H1 (cell line): ENCODE results near the gene RNF41. TPM values are rescaled to one million over a fixed set of nuclear protein-coding genes. Genes with fewer than 3 reads are reported as not detected.
A peak's percentile ranks its signal among the peaks of the same experiment; 100 is the strongest.

Experiments used
- CTCF ChIA-PET: fragments of 300-600 bp; sonication (Branson Sonifier 250); formaldehyde crosslinking; loops from one replicate; lab custom pipeline; 2021; ENCODE audit not compliant: partially characterized antibody; lab: Charles Lee
- POLR2A ChIA-PET: fragments of 300-600 bp; sonication (Branson Sonifier 250); formaldehyde crosslinking; loops from one replicate; lab custom pipeline; 2021; ENCODE audit warnings: inconsistent platforms; ENCODE audit not compliant: partially characterized antibody; lab: Charles Lee
- DNase-seq, 2 experiments: peaks; one replicate each; pipeline versions ENCODE4 v3.0.0 to v3.0.0-alpha.2; 2010 to 2022; ENCODE audit warnings: low spot score in 2 of 2, low read depth in 1 of 2, mixed read lengths in 1 of 2
- FAIRE-seq: peaks from 2 replicates; lab custom pipeline; 2011; peaks lifted over from hg19 to GRCh38; lab: Jason Lieb, UNC
- H2AFZ ChIP-seq: 2 replicates; pipeline ENCODE4 v1.8.1; 2012; ENCODE audit warnings: low read length, inconsistent platforms
- H2AK5ac ChIP-seq: 2 replicates; pipeline ENCODE4 v1.6.1; 2013; ENCODE audit warnings: low read depth, low read length
- H2BK120ac ChIP-seq: replicated peaks from 2 replicates; pipeline ENCODE3; 2013; ENCODE audit warnings: low read depth, low read length, inconsistent platforms
- H2BK12ac ChIP-seq: 2 replicates; pipeline ENCODE4 v1.6.1; 2013; ENCODE audit warnings: low read depth, low read length
- H2BK15ac ChIP-seq: 2 replicates; pipeline ENCODE4 v1.6.1; 2013; ENCODE audit warnings: low read length
- H2BK20ac ChIP-seq: 2 replicates; pipeline ENCODE4 v1.6.1; 2013; ENCODE audit warnings: low read length
- H2BK5ac ChIP-seq: 2 replicates; pipeline ENCODE4 v1.6.1; 2013; ENCODE audit warnings: low read depth, low read length
- H3K14ac ChIP-seq: 2 replicates; pipeline ENCODE4 v1.6.1; 2013; ENCODE audit warnings: inconsistent platforms; ENCODE audit not compliant: insufficient read length
- H3K18ac ChIP-seq: 2 replicates; pipeline ENCODE4 v1.6.1; 2013; ENCODE audit warnings: low read length; ENCODE audit errors: extremely low read depth
- H3K23ac ChIP-seq: 2 replicates; pipeline ENCODE4 v1.6.1; 2013; ENCODE audit warnings: inconsistent platforms; ENCODE audit not compliant: insufficient read length
- H3K23me2 ChIP-seq: 2 replicates; pipeline ENCODE4 v1.6.1; 2013; ENCODE audit warnings: low read depth, low read length
- H3K27ac ChIP-seq: 2 replicates; pipeline ENCODE4 v1.6.1; 2011; ENCODE audit warnings: low read depth, low read length, inconsistent platforms
- H3K27me3 ChIP-seq, 4 experiments: replicated peaks in 1 of 4; 1 replicate in 1 of 4; 2 replicates in 3 of 4; pipeline versions ENCODE4 v1.6.1 to v1.8.1; 2011 to 2013; ENCODE audit warnings: low read length in 3 of 4, mild to moderate bottlenecking in 3 of 4, inconsistent platforms in 2 of 4, mixed read lengths in 2 of 4, moderate library complexity in 1 of 4; ENCODE audit not compliant: control insufficient read depth in 3 of 4, insufficient read depth in 3 of 4; ENCODE audit errors: extremely low read depth in 1 of 4
- H3K36me3 ChIP-seq, 4 experiments: 2 replicates each; pipeline versions ENCODE4 v1.6.1 to v1.8.1; 2011 to 2013; ENCODE audit warnings: mild to moderate bottlenecking in 4 of 4, low read length in 3 of 4, moderate library complexity in 2 of 4, control low read depth in 1 of 4, inconsistent platforms in 1 of 4; ENCODE audit not compliant: insufficient read depth in 4 of 4, control insufficient read depth in 2 of 4
- H3K4ac ChIP-seq: replicated peaks from 2 replicates; pipeline ENCODE3; 2013; ENCODE audit warnings: low read length, low read depth, mixed read lengths, inconsistent platforms; ENCODE audit not compliant: insufficient read length
- H3K4me1 ChIP-seq, 4 experiments: replicated peaks in 1 of 4; 1 replicate in 1 of 4; 2 replicates in 3 of 4; pipeline versions ENCODE4 v1.6.1 to v1.8.1; 2011 to 2013; ENCODE audit warnings: low read length in 3 of 4, inconsistent platforms in 2 of 4, mixed read lengths in 1 of 4; ENCODE audit not compliant: insufficient read depth in 4 of 4, control insufficient read depth in 3 of 4
- H3K4me2 ChIP-seq, 2 experiments: 2 replicates each; pipeline versions ENCODE4 v1.6.1 to v1.8.1; 2011 to 2013; ENCODE audit warnings: low read depth in 2 of 2, low read length in 2 of 2, control low read depth in 1 of 2, inconsistent platforms in 1 of 2, mild to moderate bottlenecking in 1 of 2; ENCODE audit not compliant: insufficient read depth in 1 of 2
- H3K4me3 ChIP-seq, 4 experiments: fragments of 200-600, 300-600 bp in 1 of 4; sonication (generic), shearing (Covaris generic), sonication (Bioruptor Twin) in 1 of 4; 2 replicates each; pipeline versions ENCODE4 v1.5.1 to v1.8.1; 2011 to 2016; ENCODE audit warnings: low read length in 4 of 4, low read depth in 3 of 4, control low read depth in 2 of 4, inconsistent platforms in 2 of 4, mild to moderate bottlenecking in 2 of 4, mixed read lengths in 1 of 4, moderate library complexity in 1 of 4; ENCODE audit not compliant: insufficient read depth in 2 of 4; ENCODE audit errors: extremely low read depth in 1 of 4
- H3K56ac ChIP-seq: replicated peaks from 2 replicates; pipeline ENCODE3; 2013; ENCODE audit warnings: low read depth, mild to moderate bottlenecking, mixed read lengths, low read length, inconsistent platforms; ENCODE audit not compliant: insufficient read length
- H3K79me1 ChIP-seq: 2 replicates; pipeline ENCODE4 v1.6.1; 2013; ENCODE audit warnings: low read depth, low read length, control low read depth
- H3K79me2 ChIP-seq, 2 experiments: 2 replicates each; pipeline versions ENCODE4 v1.6.1 to v1.8.1; 2012 to 2013; ENCODE audit warnings: low read length in 2 of 2, mild to moderate bottlenecking in 2 of 2, inconsistent platforms in 1 of 2; ENCODE audit not compliant: insufficient read depth in 2 of 2, control insufficient read depth in 1 of 2
- H3K9ac ChIP-seq, 4 experiments: replicated peaks in 1 of 4; 1 replicate in 1 of 4; 2 replicates in 3 of 4; pipeline versions ENCODE4 v1.6.1 to v1.8.1; 2011 to 2013; ENCODE audit warnings: low read depth in 3 of 4, low read length in 3 of 4, control low read depth in 2 of 4, mild to moderate bottlenecking in 2 of 4, moderate library complexity in 2 of 4, inconsistent platforms in 1 of 4; ENCODE audit errors: extremely low read depth in 1 of 4
- H3K9me3 ChIP-seq, 2 experiments: 2 replicates each; pipeline versions ENCODE4 v1.6.1 to v1.8.1; 2012 to 2013; ENCODE audit warnings: mild to moderate bottlenecking in 2 of 2, moderate library complexity in 2 of 2, control low read depth in 1 of 2, inconsistent platforms in 1 of 2, low read depth in 1 of 2, low read length in 1 of 2, mixed read lengths in 1 of 2; ENCODE audit not compliant: insufficient read depth in 2 of 2
- H4K20me1 ChIP-seq, 2 experiments: replicated peaks in 1 of 2; 2 replicates each; pipeline versions ENCODE3 to v1.8.1; 2011 to 2013; ENCODE audit warnings: inconsistent platforms in 2 of 2, low read length in 2 of 2, mild to moderate bottlenecking in 1 of 2; ENCODE audit not compliant: insufficient read depth in 2 of 2, control insufficient read depth in 1 of 2
- H4K5ac ChIP-seq: 2 replicates; pipeline ENCODE4 v1.6.1; 2013; ENCODE audit warnings: low read length, low read depth, mixed read lengths, inconsistent platforms; ENCODE audit not compliant: insufficient read length
- H4K8ac ChIP-seq: 2 replicates; pipeline ENCODE4 v1.8.0; 2013; ENCODE audit warnings: mild to moderate bottlenecking, moderate library complexity, low read length, inconsistent platforms; ENCODE audit not compliant: insufficient read depth; ENCODE audit errors: extremely low read depth
- H4K91ac ChIP-seq: replicated peaks from 2 replicates; pipeline ENCODE3; 2013; ENCODE audit warnings: low read length, mixed read lengths, inconsistent platforms; ENCODE audit not compliant: insufficient read length
- BCL11A ChIP-seq, 2 experiments: IDR thresholded peaks; one replicate each; pipeline ENCODE4 v1.6.1; 2011; ENCODE audit warnings: low read depth in 2 of 2, low read length in 2 of 2, mild to moderate bottlenecking in 2 of 2
- WGBS, 2 experiments: shearing (Covaris generic) in 1 of 2; methylation state at CpG; one replicate each; pipeline versions ENCODE4 v1.1.6 to v1.1.7; 2013 to 2015; ENCODE audit warnings: low lambda C conversion rate in 2 of 2, mixed read lengths in 2 of 2, inconsistent platforms in 1 of 2, low coverage in 1 of 2, missing lambda C conversion rate in 1 of 2; ENCODE audit not compliant: insufficient replicate concordance in 2 of 2, insufficient coverage in 1 of 2, insufficient read length in 1 of 2; ENCODE audit errors: extremely low coverage in 1 of 2, missing lambda C conversion rate in 1 of 2; 5-methylcytosine and 5-hydroxymethylcytosine counted together
- polyA plus RNA-seq, 7 experiments: library from polyadenylated mRNA; depleted of rRNA in 3 of 7; stranded (reverse) in 5 of 7; unstranded in 2 of 7; fragments of >200 nt in 5 of 7; fragments of 200-250 nt in 2 of 7; gene quantifications; 1 replicate in 5 of 7; 2 replicates in 1 of 7; 4 replicates in 1 of 7; pipeline versions ENCODE4 v1.2.1 to v1.2.3, GENCODE V29; 2011 to 2013; ENCODE audit warnings: missing spikeins in 2 of 7, mixed read lengths in 2 of 7
- total RNA-seq: library from RNA; stranded (reverse); fragmentation: NEBNext Ultra II Directional; extraction: Animal tissue kit (Norgen Biotek cat#: 25700); gene quantifications from 2 replicates; pipeline ENCODE4 v1.2.1, GENCODE V29; 2021
- TF ChIP-seq, protein P1 (sequence below): IDR thresholded peaks from 2 replicates; pipeline ENCODE4 v1.6.1; 2012; ENCODE audit warnings: inconsistent platforms

RNF41 gene
- total and polyA plus RNA-seq, 2 of the 8 experiments (the other 6 are each of a cell fraction or from before 2014, with no cell fraction given), result 55.5 to 98.6 TPM

DNA sequence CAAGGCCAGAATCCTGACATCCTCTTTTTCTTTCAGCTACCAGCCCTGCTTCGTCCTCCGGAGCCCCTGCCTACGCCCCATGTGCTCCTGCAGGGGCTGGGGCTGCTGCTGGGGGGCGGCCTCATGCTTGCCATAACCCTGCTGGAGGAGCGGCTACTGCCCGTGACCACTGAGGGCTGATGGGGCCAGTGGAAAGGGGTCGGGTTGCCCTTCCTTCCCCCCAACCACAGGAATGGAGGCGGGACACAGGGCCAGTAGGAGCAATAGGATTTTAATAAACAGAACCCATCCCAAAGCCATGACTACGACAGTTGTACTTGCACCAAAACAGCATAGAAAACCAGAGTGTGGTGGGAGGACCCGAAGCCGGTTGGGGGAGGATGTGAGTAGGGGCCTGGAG, 15.8 kb upstream of the RNF41 start:
- Histone ChIP-seq H3K4me3 (no peak overlapping the region), H3K79me2 (no peaks in the 10 kb centered on the region), H2BK120ac (no peak overlapping the region), H3K23ac (no peak overlapping the region), H2BK20ac (no peak overlapping the region), H2BK12ac (no peak overlapping the region), H3K27me3 (0 out of 7 replicates have a peak, but pooled peaks cover 0 to 2% (median 0%) of the 10 kb centered on the region in 4 experiments), H4K91ac (no peak overlapping the region), H4K20me1 (peaks cover 0 to 3% of the 10 kb centered on the region in 2 experiments), H3K79me1 (no peaks in the 10 kb centered on the region), H3K14ac (no peak overlapping the region), H3K36me3 (peaks cover 0 to 18% (median 7%) of the 10 kb centered on the region in 4 experiments; a peak in 3 of 8 replicates), H2AFZ (no peak overlapping the region), H3K27ac (no peak overlapping the region), H4K8ac (no peak overlapping the region), H3K56ac (no peak overlapping the region), H3K4me2 (no peak overlapping the region), H3K4ac (no peak overlapping the region), H2AK5ac (no peak overlapping the region), H3K9me3 (no peaks in the 10 kb centered on the region), H3K23me2 (no peaks in the 10 kb centered on the region), H4K5ac (no peak overlapping the region), H3K9ac (no peak overlapping the region), H2BK15ac (no peak overlapping the region), H3K4me1 (peaks cover 0 to 4% (median 2%) of the 10 kb centered on the region in 4 experiments; a peak in 4 of 7 replicates), H3K18ac (no peak overlapping the region)
- WGBS, 2 experiments, result 83% methylated on average over 11 of the region's 11 CpGs; no CpG with 5 or more reads in 1 of the 2 experiments
- no peak for DNase-seq
- ChIA-PET POLR2A (interaction anchor here (0.5 to 8.6 kb wide), 13 partner anchors 10 to 158 kb away, joined by 3 to 65 read pairs (median 8); partner anchors contain the start of genes COQ10A, ERBB3, ESYT1 and MYL6), CTCF (interaction anchor here (0.6 to 3.1 kb wide), 5 partner anchors 11 to 31 kb away, joined by 3 to 22 read pairs (median 5); partner anchors contain the start of genes ANKRD52 and RNF41)
- no peak for TF ChIP-seq BCL11A (IDR thresholded peaks at IDR 0.05; ENCODE audit: low read depth in 2 of 2, low read length in 2 of 2)
- TF ChIP-seq, protein P1, sequence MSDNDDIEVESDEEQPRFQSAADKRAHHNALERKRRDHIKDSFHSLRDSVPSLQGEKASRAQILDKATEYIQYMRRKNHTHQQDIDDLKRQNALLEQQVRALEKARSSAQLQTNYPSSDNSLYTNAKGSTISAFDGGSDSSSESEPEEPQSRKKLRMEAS, result peak; percentile 52; the same call in 1 of the 2 replicates
- TF ChIP-seq, all 59 proteins: peak for 1
- FAIRE-seq, result no peak
- no peak overlapping the region for H2BK5ac ChIP-seq
